Stimulated activated CD8-positive, alpha-beta memory T cell treated with anti-CD3 and anti-CD28 coated beads, Interleukin-4, amount 100 ng/mL, for 24 hours (primary cell): ENCODE results near the gene PTPRH.
"Not testable (repeated sequence)": the region's sequence is repeated elsewhere in the genome, so short reads cannot be mapped to it uniquely, and the experiment has no call there.

ENCODE experiments used
- DNase-seq: peaks from one replicate; pipeline ENCODE4 v3.0.0-alpha.2; 2020; ENCODE audit warnings: low read depth

The PTPRH gene

GRCh38 chr19:55158423-55158822 is 50.9 kb downstream of the PTPRH start:
- DNase-seq = no peak

GRCh38 chr19:55157064-55157908 is 52.0 kb downstream of the PTPRH start, which contains the start of gene TNNI3:
TSS of gene TNNI3 (minus strand) at chr19:55157732. CDS start at chr19:55157589, 143 bp downstream.
- no peak for DNase-seq

GRCh38 chr19:55156202-55157063 is 52.9 kb downstream of the PTPRH start:
- DNase-seq = no peak

GRCh38 chr19:55155784-55156183 is 53.5 kb downstream of the PTPRH start:
- not testable (repeated sequence) for DNase-seq

GRCh38 chr19:55153652-55154264 is 55.5 kb downstream of the PTPRH start:
- DNase-seq = no peak

GRCh38 chr19:55152017-55152416 is 57.3 kb downstream of the PTPRH start:
- DNase-seq = no peak

GRCh38 chr19:55149078-55150003 is 60.0 kb downstream of the PTPRH start, which contains the start of gene TNNT1:
TSS of gene TNNT1 (minus strand) at chr19:55149206. CDS start at chr19:55147157, 2,049 bp downstream.
- no peak for DNase-seq

- DNase-seq = no peak
Measured at GRCh38 chr19:55147545-55148251, 61.6 kb downstream of the PTPRH start.

- DNase-seq = no peak
Measured at GRCh38 chr19:55146705-55147273, 62.5 kb downstream of the PTPRH start.

- no peak for DNase-seq
Measured at GRCh38 chr19:55146078-55146704, 63.1 kb downstream of the PTPRH start.

GRCh38 chr19:55145232-55145631 is 64.1 kb downstream of the PTPRH start:
- DNase-seq = no peak

- DNase-seq = no peak
Measured at GRCh38 chr19:55141696-55142095, 67.6 kb downstream of the PTPRH start.

- no peak for DNase-seq
Measured at GRCh38 chr19:55137915-55138314, 71.4 kb downstream of the PTPRH start.

- no peak for DNase-seq
Measured at GRCh38 chr19:55136399-55137102, 72.8 kb downstream of the PTPRH start.

GRCh38 chr19:55134736-55135135 is 74.6 kb downstream of the PTPRH start:
- no peak for DNase-seq

- DNase-seq = no peak
Measured at GRCh38 chr19:55133639-55134444, 75.5 kb downstream of the PTPRH start.

- no peak for DNase-seq
Measured at GRCh38 chr19:55132453-55133129, 76.7 kb downstream of the PTPRH start.

- no peak for DNase-seq
Measured at GRCh38 chr19:55131421-55131820, 77.9 kb downstream of the PTPRH start.
